ENCODE data around the gene EPHA6. TPM values are rescaled to one million over a fixed set of nuclear protein-coding genes. Genes with fewer than 3 reads are reported as not detected.

The EPHA6 gene
- total RNA-seq, 4 donors from 2014 or later, result not detected

GRCh38 chr3:97245201-97245910 lies 431.0 kb downstream of the EPHA6 start:
- no peaks in the 10 kb centered on the region for H3K36me3 ChIP-seq
- H3K27ac ChIP-seq, result no peak overlapping the region
- no peaks in the 10 kb centered on the region for H3K4me1 ChIP-seq
- intact Hi-C loops (cut with DNase I; ENCODE audit: low total_unique reads), result no loop called here
- TF ChIP-seq POLR2A (IDR thresholded peaks at IDR 0.05) (no peak), CTCF (IDR thresholded peaks at IDR 0.05 in 4 of 5, conservative IDR thresholded peaks at IDR 0.05 in 1 of 5) (no peak)
- in situ Hi-C loops (cut with MboI; ENCODE audit: low sequenced_read_pairs in 4 of 4), result no loop called here
- no peak for DNase-seq
- H3K27me3 ChIP-seq, result no peaks in the 10 kb centered on the region
- no peak overlapping the region for H3K4me3 ChIP-seq
- H3K9me3 ChIP-seq, result no peaks in the 10 kb centered on the region
- ATAC-seq, result no peak

GRCh38 chr3:97256060-97256459 lies 441.7 kb downstream of the EPHA6 start:
- DNase-seq (no peak), ATAC-seq (no peak)
- no peak overlapping the region for H3K4me3 ChIP-seq
- no peaks in the 10 kb centered on the region for H3K27me3 ChIP-seq
- no peaks in the 10 kb centered on the region for H3K36me3 ChIP-seq
- H3K4me1 ChIP-seq, result no peaks in the 10 kb centered on the region
- no peak overlapping the region for H3K27ac ChIP-seq
- intact Hi-C loops (cut with DNase I; ENCODE audit: low total_unique reads) (no loop called here), in situ Hi-C loops (cut with MboI; ENCODE audit: low sequenced_read_pairs in 4 of 4) (no loop called here)
- no peaks in the 10 kb centered on the region for H3K9me3 ChIP-seq
- TF ChIP-seq CTCF (IDR thresholded peaks at IDR 0.05 in 4 of 5, conservative IDR thresholded peaks at IDR 0.05 in 1 of 5) (no peak), POLR2A (IDR thresholded peaks at IDR 0.05) (no peak)

- ATAC-seq (no peak), DNase-seq (no peak)
- intact Hi-C loops (cut with DNase I; ENCODE audit: low total_unique reads) (no loop called here), in situ Hi-C loops (cut with MboI; ENCODE audit: low sequenced_read_pairs in 4 of 4) (no loop called here)
- no peaks in the 10 kb centered on the region for H3K4me1 ChIP-seq
- no peaks in the 10 kb centered on the region for H3K36me3 ChIP-seq
- H3K4me3 ChIP-seq, result no peak overlapping the region
- H3K27ac ChIP-seq, result no peak overlapping the region
- H3K27me3 ChIP-seq, result no peaks in the 10 kb centered on the region
- no peaks in the 10 kb centered on the region for H3K9me3 ChIP-seq
- TF ChIP-seq POLR2A (IDR thresholded peaks at IDR 0.05) (no peak), CTCF (IDR thresholded peaks at IDR 0.05 in 4 of 5, conservative IDR thresholded peaks at IDR 0.05 in 1 of 5) (no peak)
These were observed 443.7 kb downstream of the EPHA6 start for GRCh38 chr3:97257942-97258697.

GRCh38 chr3:97259263-97259662 lies 444.9 kb downstream of the EPHA6 start:
- in situ Hi-C loops (cut with MboI; ENCODE audit: low sequenced_read_pairs in 4 of 4) (no loop called here), intact Hi-C loops (cut with DNase I; ENCODE audit: low total_unique reads) (no loop called here)
- Histone ChIP-seq H3K9me3 (no peaks in the 10 kb centered on the region), H3K27ac (no peak overlapping the region), H3K36me3 (no peaks in the 10 kb centered on the region), H3K27me3 (no peaks in the 10 kb centered on the region), H3K4me3 (no peak overlapping the region), H3K4me1 (no peaks in the 10 kb centered on the region)
- TF ChIP-seq POLR2A (IDR thresholded peaks at IDR 0.05), result no peak
- TF ChIP-seq CTCF (IDR thresholded peaks at IDR 0.05 in 4 of 5, conservative IDR thresholded peaks at IDR 0.05 in 1 of 5), result no peak
- no peak for ATAC-seq
- no peak for DNase-seq

Data from gastrocnemius medialis (tissue), 4 donors.